ENCODE results near the gene PCNX3.

PCNX3 gene

GRCh38 chr11:65651589-65652510, 36.3 kb downstream of the PCNX3 start:
- H3K4me3 ChIP-seq (ENCODE audit: low read length) = peak overlapping the region; percentile 56
- peak; percentile 92 for DNase-seq (ENCODE audit: low read depth)
- no peak for TF ChIP-seq CTCF (IDR thresholded peaks at IDR 0.05; ENCODE audit: insufficient read depth, low read depth, low read length, missing control alignments)

GRCh38 chr11:65652511-65653228, 37.1 kb downstream of the PCNX3 start:
- DNase-seq (ENCODE audit: low read depth) = peak; percentile 86

GRCh38 chr11:65653229-65654225, 38.0 kb downstream of the PCNX3 start:
- no peak for DNase-seq (ENCODE audit: low read depth)
- TF ChIP-seq CTCF (IDR thresholded peaks at IDR 0.05; ENCODE audit: insufficient read depth, low read depth, low read length, missing control alignments) = no peak
- peak overlapping the region; percentile 56 for H3K4me3 ChIP-seq (ENCODE audit: low read length)

More at GRCh38 chr11:65652511-65653228, 37.1 kb downstream of the PCNX3 start:
- H3K4me3 ChIP-seq (ENCODE audit: low read length) = peak overlapping the region; percentile 56
- no peak for TF ChIP-seq CTCF (IDR thresholded peaks at IDR 0.05; ENCODE audit: insufficient read depth, low read depth, low read length, missing control alignments)

GRCh38 chr11:65654375-65655349, 39.1 kb downstream of the PCNX3 start:
- no peak overlapping the region for H3K4me3 ChIP-seq (ENCODE audit: low read length)
- DNase-seq (ENCODE audit: low read depth) = no peak

GRCh38 chr11:65655570-65656332, 40.2 kb downstream of the PCNX3 start:
- no peak for TF ChIP-seq CTCF (IDR thresholded peaks at IDR 0.05; ENCODE audit: insufficient read depth, low read depth, low read length, missing control alignments)
- no peak overlapping the region for H3K4me3 ChIP-seq (ENCODE audit: low read length)
- DNase-seq (ENCODE audit: low read depth) = no peak

More at GRCh38 chr11:65654375-65655349, 39.1 kb downstream of the PCNX3 start:
- TF ChIP-seq CTCF (IDR thresholded peaks at IDR 0.05; ENCODE audit: insufficient read depth, low read depth, low read length, missing control alignments) = no peak
